Left ventricle myocardium superior (tissue), 1 donor: ENCODE measurements around the gene TM9SF4. TPM values are rescaled to one million over a fixed set of nuclear protein-coding genes. Genes with fewer than 3 reads are reported as not detected.
"Not testable (repeated sequence)": the region's sequence is repeated elsewhere in the genome, so short reads cannot be mapped to it uniquely, and the experiment has no call there.

Experiments
- ATAC-seq: fragments of 200-7000 bp; cut with Tn5 transposase; one replicate; pipeline ENCODE4 v1.9.1; 2020; ENCODE audit warnings: mild to moderate bottlenecking, moderate library complexity
- DNase-seq: peaks from one replicate; pipeline ENCODE4 v3.0.0-alpha.2; 2020
- intact Hi-C: fragments of 100-400 bp; cut with micrococcal nuclease; formaldehyde crosslinking; loops from one replicate; pipeline ENCODE4 v1.11.0; 2022
- total RNA-seq: library from RNA; stranded (reverse); fragmentation: NEBNext Ultra II Directional; extraction: Animal tissue kit (Norgen Biotek cat#: 25700); gene quantifications from one replicate; pipeline ENCODE4 v1.2.1, GENCODE V29; 2021
- donor health status: DM: no; HTN: yes; CAD: no; lungs with severe emphysema.

The TM9SF4 gene
- total RNA-seq, 1 donor from 2014 or later = 25.6 TPM

DNA sequence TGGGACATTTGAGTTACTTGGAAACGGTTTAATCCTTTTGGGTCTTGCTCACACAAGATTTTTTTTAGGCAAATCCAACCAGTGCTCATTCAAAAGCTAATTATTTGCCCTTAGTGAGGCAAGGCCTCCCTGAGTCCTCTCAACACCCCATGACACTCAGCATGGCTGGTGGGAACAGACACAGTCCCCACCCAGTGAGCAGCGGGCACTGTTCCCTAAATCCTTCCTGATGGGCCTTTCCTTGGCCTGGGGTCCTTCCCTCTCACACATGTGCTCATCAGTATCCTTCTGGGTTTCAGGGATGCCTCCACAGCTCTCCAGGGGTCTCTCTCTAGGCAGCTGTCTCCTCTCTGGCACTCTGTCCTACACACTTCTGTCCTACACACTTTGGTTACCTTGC, 70.0 kb downstream of the TM9SF4 start:
- intact Hi-C loops = no loop called here
- no peak for ATAC-seq
- no peak for DNase-seq

DNA sequence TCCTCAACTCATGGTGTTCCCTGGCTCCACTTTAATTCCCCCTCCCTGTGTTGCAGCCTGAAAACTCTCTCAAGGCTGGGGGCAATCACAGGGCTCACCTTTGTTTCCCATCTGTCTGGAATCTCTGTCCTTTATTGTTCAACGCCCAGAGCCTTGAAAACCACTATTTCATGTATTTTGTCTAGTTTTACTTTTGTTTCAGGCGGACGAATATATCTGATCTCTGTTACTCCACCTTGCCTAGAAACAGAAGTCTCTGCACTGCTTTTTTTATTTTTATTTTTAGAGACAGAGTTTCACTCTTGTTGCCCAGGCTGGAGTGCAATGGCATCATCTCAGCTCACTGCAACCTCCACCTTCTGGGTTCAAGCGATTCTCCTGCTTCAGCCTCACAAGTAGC, 70.4 kb downstream of the TM9SF4 start:
- ATAC-seq = no peak
- intact Hi-C loops = no loop called here
- no peak for DNase-seq

DNA sequence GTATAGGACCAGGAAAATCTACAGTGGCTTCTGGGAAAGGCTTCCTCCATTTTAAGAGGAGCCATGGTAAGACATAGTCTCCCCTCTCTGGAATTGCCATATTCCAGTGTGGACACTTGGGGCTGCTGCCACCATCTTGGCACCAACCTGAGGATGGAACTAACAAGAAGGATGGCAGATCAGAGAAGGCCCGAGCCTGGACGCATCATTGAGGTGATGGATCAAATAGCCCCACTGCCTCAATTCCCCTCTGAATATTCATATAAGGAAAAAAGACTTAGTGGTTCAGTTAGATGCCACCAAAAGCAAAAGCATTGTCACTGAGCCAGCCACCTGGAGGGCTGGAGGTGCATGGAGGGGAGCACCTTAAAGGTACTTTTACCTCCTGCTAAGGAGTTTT, 72.1 kb downstream of the TM9SF4 start:
- intact Hi-C loops = no loop called here
- ATAC-seq = no peak
- no peak for DNase-seq

DNA sequence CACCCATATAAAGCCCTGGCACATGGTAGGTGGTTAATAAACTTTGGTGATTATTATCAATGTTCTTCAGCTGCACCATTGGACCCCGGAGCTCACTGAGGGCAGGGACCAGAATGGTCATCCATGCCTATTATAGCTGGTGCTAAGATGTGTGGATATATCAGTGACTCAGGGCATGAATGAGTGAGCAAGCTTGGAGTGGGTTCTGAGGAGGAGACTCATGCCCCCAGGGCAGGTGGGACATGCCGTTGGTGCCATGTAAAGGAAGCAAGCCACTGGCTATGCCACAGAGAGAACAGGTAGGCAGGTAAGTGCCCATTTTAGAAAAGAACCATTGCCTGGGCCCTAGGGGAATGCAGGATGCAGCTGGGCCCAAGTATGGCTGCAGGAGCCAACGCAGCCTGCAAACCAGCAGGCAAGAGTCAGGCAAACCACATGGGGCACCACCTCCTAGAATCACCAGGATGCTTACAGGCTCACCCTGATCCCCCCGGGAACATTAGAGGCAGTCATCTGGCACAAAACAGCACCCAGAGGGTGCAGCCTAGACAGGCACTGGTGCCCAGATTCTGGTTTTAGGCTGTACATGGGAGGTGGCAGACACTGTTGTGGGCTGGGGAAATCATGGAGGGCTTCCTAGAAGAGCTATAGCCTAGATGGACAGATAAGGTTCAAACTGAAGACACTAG, 74.6 kb downstream of the TM9SF4 start:
- no peak for ATAC-seq
- intact Hi-C loops = no loop called here

DNA sequence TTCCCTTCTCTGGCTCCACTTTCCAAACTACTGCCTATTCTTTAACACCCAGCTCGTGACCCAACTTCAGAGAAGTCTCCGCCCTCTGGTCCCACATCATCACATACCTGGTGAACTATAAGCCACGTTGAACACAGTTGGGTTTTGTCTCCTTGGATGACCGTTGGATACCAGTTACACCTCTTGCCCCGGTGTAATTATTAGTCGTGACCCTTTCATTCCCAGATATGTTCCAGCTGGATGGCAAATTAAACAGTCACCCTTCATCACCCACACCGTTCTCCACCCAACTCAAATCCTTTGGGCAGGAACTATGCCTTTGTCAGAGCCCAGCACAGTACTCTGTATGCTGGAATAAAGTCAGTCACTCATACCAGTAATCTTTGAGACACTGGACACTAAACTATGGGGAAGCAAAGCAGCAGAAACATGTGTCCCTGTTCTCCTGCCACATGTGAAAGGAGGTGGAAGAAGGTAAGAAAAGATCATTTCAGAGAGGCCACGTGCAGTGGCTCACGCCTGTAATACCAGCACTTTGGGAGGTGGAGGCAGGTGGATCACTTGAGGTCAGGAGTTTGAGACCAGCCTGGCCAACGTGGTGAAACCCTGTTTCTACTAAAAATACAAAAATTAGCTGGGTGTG, 75.6 kb downstream of the TM9SF4 start:
- ATAC-seq = no peak
- no peak for DNase-seq
- intact Hi-C loops = no loop called here

More for the DNA sequence above, 74.6 kb downstream of the TM9SF4 start:
- no peak for DNase-seq

DNA sequence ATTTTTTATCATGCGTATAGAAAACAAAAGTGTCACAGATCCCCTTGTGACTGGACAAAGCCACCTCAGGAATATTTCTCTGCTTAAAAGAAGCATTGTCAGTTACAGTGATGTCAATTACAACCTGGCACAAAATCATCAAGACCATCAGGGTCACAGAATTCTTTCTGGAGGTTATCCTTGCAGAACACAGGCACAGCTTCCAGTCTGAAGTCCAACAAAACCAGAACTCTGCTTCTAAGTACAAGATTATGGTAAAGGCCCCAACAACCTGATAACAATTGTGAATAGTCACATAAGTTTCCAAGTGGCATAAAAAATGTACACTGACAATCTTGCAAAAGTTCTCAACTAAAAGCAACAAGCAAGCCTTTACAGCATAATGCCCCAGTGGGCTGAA, 77.0 kb downstream of the TM9SF4 start:
- intact Hi-C loops = no loop called here
- no peak for ATAC-seq
- no peak for DNase-seq

DNA sequence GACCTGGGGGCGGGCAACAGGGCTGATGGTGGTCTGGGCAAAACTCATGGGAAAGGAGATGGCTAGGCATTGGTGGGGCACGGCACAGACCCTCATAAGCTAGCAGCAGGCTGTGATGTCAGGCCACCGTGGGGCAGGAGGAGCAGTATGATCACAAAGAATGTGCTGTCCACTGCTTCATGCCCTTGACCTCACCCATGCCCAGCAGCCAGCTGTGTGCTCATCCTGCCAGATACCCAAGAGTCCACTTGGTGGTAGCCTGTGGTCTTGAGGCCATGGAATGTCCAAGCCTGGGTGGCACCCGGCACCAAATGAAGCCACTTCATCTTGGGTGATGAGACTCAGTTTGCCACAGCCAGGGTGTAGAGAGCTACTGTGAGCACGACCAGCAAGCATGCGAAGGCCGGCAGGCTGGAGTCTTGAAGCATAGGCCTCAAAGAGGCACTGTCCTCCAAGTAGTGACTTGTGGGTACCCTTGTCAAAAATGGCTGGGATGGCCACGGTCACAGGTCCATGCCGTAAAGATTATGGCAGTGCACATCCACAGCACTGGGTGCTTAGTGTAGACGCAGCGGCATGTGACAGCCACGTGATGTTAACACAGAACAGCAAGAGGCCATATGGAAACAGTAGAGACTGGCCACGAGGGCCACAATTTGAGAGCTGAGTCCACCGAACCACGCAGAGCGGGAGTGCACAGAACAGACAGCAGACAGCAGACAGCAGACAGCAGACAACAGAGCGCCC, 79.0 kb downstream of the TM9SF4 start:
- intact Hi-C loops = no loop called here
- no peak for DNase-seq
- ATAC-seq = no peak

DNA sequence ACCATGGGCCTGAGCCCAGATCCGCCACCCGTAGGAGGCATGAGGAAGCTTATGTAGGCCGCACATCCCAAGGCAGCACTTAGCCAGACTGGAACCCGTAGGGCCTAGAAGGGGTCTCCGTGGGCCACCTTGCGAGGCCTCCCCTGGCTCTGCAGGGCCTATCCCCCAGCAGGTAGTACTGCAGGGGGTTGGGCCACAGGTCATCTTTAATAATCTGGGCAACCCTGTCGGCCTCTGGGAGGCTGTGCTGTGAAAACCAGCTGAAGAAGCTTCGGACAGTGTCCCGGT, 79.6 kb downstream of the TM9SF4 start:
- ATAC-seq = no peak

DNA sequence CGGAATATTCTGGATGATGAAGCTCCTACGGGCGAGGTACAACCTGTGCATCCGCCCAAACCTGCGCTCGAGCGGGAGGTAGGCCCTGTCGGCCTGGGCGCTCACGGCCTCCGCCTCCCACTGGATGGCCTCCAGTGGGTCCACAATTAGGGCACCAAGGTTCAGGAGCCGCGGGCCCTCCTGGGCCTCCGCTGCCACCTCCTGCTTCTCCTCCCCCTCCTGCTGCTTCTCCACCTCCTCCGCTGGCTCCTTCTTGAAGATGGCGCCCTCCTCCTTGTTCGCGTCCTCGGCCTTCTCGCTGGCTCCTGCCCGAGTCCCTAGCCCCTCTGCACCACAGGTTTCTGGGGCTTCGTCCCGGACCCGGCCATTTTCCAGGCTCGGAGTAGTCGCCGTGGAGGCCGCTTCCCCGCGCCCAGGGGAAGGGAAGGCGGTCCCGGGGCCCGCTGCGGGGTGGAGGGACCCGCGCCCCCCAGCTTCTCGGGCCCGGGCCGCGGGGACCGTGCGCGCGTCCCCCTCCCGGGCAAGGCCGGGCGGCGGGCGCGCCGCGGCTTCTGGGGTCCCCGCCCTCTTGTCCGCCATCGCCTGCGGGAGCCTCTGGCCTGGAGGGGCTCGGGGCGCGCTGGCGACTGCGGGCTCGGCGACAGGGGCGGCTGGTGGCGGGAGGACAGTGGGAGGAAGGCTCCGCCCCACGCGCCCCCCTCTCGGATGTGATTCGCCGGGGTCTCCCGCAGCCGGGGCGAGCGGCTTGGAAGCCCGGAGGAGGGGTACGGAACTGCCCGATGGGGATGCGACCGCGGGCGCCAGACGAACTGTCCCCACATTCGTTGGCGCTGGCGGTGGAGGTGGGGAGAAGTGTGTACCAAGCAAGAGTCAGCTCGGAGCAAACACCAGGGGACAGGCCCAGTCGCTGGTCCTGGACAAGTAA, 80.4 kb downstream of the TM9SF4 start:
- intact Hi-C loops = no loop called here
- DNase-seq (peak; percentile 68), ATAC-seq (peak; percentile 53)

More for the DNA sequence above, 79.6 kb downstream of the TM9SF4 start:
- intact Hi-C loops = no loop called here
- DNase-seq = no peak

DNA sequence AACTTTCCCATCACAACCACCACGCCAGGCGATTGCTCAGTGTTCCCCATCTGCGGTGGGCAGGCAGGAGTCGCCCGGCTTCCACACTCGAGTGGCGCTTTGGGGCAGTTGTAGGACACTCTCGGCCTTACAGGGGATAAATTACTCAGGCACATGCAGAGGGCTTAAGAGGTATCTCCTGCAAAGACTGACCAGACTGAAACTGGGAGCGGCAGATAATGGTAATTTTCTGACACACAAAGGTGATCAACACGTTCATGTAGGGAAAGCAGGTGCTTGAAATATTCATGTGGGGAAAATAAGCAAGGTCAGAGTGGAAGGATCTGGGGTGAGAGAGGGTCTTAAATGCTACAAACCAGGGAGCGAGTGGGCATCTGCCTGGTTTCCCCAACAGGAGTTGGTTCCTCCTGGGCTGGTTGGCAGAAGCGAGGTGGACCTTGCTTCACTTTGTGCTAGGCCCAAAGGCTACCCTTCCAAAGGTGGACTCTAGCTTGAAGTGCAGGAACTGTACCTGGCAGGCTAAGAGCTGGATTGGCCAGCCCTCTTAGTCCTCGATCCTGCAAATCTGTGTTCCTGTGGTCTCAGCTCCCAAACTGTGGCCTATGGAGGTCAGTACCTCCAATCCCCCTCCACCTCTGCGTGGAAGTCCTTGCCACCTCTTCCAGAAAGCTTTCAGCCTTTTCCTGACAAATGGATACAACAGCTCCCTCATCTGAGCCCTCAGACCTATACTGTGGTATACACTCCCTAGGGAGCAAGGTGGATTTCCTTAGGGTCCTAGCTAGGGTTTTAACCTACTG, 81.3 kb downstream of the TM9SF4 start:
- DNase-seq (no peak), ATAC-seq (no peak)
- intact Hi-C loops = no loop called here

DNA sequence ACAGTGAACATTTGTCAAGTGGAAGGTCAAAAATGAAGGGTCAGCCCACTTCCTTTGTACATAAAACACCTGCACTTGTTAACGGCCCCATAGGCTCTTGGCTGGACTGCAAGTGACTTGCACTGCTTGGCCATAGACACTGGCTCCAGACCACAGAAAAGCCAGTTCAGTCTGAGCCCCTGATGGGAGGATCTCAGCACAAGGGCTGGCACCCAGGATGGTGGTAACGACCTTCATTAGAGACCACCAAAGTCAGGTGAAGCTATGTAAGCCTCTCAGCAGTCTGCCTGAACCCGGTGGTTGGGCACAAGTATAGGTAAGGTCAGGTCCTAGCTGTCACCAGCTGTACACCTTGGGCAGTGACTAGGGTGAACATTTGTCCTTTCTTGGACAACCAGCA, 81.9 kb downstream of the TM9SF4 start:
- ATAC-seq = no peak
- intact Hi-C loops = no loop called here
- DNase-seq = no peak

DNA sequence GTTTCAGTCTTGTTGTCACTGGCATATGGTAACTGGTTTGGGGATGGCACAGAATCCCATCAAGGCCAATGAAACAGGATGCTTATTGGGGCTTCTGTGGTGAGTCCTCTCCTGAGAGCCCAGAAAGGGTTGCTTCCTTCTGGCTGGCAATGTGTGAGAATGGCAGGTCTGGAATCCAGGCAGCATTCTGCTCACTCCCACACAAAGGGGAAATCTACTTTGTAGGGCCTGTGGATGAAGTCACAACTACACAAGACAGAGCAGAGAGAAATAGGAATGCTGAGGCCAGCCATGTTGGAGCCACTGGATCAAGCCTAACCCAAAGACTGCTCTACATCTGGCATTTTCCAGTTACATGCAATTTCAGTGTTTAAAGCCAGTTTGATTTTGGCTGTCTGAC, 82.4 kb downstream of the TM9SF4 start:
- no peak for ATAC-seq
- DNase-seq = no peak
- intact Hi-C loops = no loop called here

DNA sequence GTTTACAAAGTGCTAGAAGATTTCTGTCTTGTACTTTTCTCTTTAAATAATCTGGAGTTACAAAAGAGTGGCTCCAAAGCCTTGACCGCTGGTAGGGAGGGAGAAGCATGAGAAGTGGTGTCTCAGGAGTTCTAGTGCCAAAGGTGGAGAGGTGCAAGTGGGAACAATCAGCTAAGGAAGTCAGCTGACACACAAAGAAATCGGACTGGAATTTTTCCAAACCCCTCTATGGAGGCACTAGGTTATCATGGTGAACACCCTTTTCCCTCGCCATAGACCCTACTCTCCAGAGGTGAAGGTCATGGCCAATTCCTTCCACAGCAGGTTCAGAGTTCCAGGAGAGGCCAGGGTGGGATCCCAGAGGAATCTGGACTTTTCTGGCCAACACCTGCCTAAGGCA, 83.2 kb downstream of the TM9SF4 start:
- DNase-seq (no peak), ATAC-seq (peak; percentile 5)
- intact Hi-C loops = no loop called here

DNA sequence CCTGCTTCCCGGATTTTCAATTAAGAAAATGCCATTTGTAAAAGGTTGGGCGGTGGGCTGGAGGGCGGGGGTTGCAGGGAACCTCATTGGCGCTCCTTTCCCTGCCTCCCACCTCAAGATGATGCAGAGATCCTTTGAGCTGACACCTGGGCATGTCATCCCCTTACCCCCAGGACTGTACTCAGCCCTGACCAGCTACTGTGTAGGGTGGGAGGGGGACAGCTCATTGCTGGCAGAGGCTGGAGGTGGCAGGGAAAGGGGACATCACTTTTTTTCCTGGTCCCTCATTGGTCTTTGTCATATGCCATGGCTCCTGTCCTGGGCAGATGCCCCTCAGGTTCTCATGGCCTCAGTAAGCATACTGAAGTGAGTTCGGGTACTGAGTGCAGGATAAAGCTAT, 83.8 kb downstream of the TM9SF4 start:
- DNase-seq, ATAC-seq, intact Hi-C loops: not testable (repeated sequence)

DNA sequence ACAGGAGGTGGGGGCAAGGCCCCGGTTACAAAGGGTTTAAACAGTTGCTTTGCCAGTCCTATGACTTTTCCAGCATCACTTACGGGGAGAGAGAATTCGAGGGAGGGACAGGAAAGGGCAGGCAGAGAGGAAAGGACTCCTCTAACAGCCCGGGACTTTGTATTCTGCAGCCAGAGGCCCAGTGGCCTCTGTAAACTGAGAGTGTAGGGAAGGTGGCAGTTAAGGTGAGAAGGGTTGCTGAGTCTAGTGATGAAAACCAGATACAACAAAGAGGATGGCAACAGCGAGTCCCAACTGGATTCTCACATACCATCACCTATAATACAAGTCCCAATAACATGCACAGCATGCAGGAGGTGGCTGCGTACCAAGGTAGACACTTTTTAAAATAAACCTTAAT, 84.5 kb downstream of the TM9SF4 start:
- ATAC-seq (peak; percentile 7), DNase-seq (no peak)
- intact Hi-C loops = no loop called here

DNA sequence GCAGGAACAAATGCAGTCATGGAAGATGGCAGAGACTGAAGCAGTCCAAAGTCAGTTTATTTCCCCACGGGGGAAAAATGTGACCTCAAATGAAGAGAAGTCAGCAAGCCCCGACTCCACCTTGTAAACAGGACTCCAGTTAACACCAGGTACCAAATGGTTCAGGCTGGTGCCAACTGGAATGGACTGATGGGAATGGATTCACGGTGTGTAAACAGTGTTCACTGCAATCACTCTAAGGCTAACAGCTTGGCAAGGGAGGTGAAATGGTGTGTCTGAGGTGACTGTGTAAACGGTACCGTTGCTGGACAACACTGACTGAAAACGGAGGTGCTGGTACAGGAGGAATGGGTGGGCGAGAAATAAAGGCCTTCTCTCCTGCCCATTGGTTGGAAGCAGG, 86.1 kb downstream of the TM9SF4 start:
- intact Hi-C loops = no loop called here
- peak; percentile 6 for ATAC-seq
- DNase-seq = no peak

DNA sequence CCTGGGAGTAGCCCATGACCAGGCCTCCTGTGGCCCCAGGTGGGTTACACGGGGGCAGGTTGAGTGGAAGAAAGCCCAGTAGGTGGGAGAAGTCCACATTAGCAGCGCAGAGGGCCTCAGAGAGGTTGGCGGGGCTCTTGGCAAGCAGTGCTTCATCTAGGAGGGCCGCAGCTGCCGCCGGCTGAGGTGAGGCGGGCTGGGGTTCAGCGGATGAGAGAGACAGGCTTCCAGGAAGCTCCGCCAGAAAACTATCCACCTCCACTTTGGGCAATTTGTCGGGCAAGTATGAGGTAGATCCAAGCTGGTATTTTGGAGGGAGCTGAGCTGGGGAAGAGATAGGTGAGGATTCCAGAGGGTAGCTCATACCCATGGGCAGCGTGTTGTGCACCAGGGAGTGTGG, 87.1 kb downstream of the TM9SF4 start:
- intact Hi-C loops, DNase-seq, ATAC-seq: not testable (repeated sequence)

DNA sequence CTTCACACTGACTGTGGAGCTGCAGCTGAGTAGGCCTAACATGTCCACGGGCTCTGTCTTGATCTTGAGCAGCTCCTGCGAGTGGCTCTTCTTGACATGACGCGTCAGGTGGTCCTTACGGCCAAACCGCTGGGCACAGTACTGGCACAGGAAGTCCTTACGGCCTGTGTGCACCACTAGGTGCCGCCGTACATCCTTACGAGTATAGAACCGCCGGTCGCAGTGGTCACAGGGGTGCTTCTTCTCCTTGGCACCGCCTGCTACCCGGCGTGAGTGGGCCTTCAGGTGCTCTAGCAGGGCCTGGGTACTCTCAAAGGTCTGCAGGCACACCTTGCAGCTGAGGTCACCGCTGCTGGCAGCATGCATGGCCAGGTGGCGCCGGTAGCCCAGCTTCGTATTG, 87.6 kb downstream of the TM9SF4 start:
- intact Hi-C loops, DNase-seq: not testable (repeated sequence)
- peak; percentile 3 for ATAC-seq

DNA sequence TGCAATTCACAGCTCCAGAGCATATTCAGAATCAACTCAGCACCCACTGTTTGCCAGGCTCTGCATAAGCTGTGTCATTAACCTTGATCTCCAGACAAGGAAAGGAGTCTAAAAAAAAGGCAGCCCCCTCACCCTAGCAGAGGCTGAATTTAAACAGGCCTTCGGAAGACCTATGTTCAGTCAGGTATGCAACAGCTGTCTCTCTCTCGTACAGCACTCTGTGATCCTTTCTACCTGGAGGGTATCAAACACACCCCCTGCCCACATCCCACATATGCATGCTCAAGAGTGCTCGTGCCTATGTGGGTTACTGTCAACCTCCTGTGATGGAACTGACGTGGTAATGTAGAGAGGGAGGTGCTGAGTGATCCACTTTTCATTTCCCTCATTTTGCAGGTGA, 89.5 kb downstream of the TM9SF4 start:
- no peak for ATAC-seq
- intact Hi-C loops = no loop called here

More for the DNA sequence above, 89.5 kb downstream of the TM9SF4 start:
- DNase-seq = no peak
